ENCODE results near the gene SHH.

SHH gene

GRCh38 chr7:155811895-155812761 lies at the start of gene SHH:
SHH (minus strand) TSS chr7:155812463; CDS start chr7:155812122, 341 bp downstream.
- no peak for FAIRE-seq
- TF ChIP-seq POLR2A (IDR thresholded peaks at IDR 0.05; ENCODE audit: low read depth, low read length) = no peak
- no peak for DNase-seq (ENCODE audit: insufficient read length, low spot score)

GRCh38 chr7:155861480-155861868 lies 49.2 kb upstream of the SHH start:
- FAIRE-seq (no peak), DNase-seq (ENCODE audit: insufficient read length, low spot score) (no peak)
- no peak for TF ChIP-seq POLR2A (IDR thresholded peaks at IDR 0.05; ENCODE audit: low read depth, low read length)

- TF ChIP-seq POLR2A (IDR thresholded peaks at IDR 0.05; ENCODE audit: low read depth, low read length) = no peak
- DNase-seq (ENCODE audit: insufficient read length, low spot score) (peak; percentile 33), FAIRE-seq (no peak)
Measured at GRCh38 chr7:155860840-155861479, 48.7 kb upstream of the SHH start.

- no peak for TF ChIP-seq POLR2A (IDR thresholded peaks at IDR 0.05; ENCODE audit: low read depth, low read length)
- DNase-seq (ENCODE audit: insufficient read length, low spot score) (no peak), FAIRE-seq (no peak)
Measured at GRCh38 chr7:155860461-155860839, 48.2 kb upstream of the SHH start.

GRCh38 chr7:155858521-155859061 lies 46.3 kb upstream of the SHH start:
- DNase-seq (ENCODE audit: insufficient read length, low spot score) (peak; percentile 81), FAIRE-seq (peak; percentile 75)
- no peak for TF ChIP-seq POLR2A (IDR thresholded peaks at IDR 0.05; ENCODE audit: low read depth, low read length)

- FAIRE-seq = no peak
- TF ChIP-seq POLR2A (IDR thresholded peaks at IDR 0.05; ENCODE audit: low read depth, low read length) = no peak
- DNase-seq (ENCODE audit: insufficient read length, low spot score) = no peak
Measured at GRCh38 chr7:155857141-155857540, 44.9 kb upstream of the SHH start.

- no peak for FAIRE-seq
- no peak for TF ChIP-seq POLR2A (IDR thresholded peaks at IDR 0.05; ENCODE audit: low read depth, low read length)
- DNase-seq (ENCODE audit: insufficient read length, low spot score) = no peak
Measured at GRCh38 chr7:155856656-155857055, 44.4 kb upstream of the SHH start.

- TF ChIP-seq POLR2A (IDR thresholded peaks at IDR 0.05; ENCODE audit: low read depth, low read length) = no peak
- DNase-seq (ENCODE audit: insufficient read length, low spot score) (no peak), FAIRE-seq (no peak)
Measured at GRCh38 chr7:155852426-155853301, 40.4 kb upstream of the SHH start.

GRCh38 chr7:155851892-155852291 lies 39.6 kb upstream of the SHH start:
- TF ChIP-seq POLR2A (IDR thresholded peaks at IDR 0.05; ENCODE audit: low read depth, low read length) = no peak
- DNase-seq (ENCODE audit: insufficient read length, low spot score) (no peak), FAIRE-seq (no peak)

- no peak for FAIRE-seq
- no peak for TF ChIP-seq POLR2A (IDR thresholded peaks at IDR 0.05; ENCODE audit: low read depth, low read length)
- DNase-seq (ENCODE audit: insufficient read length, low spot score) = no peak
Measured at GRCh38 chr7:155850766-155851678, 38.8 kb upstream of the SHH start.

- no peak for FAIRE-seq
- no peak for TF ChIP-seq POLR2A (IDR thresholded peaks at IDR 0.05; ENCODE audit: low read depth, low read length)
Measured at GRCh38 chr7:155850001-155850436, 37.8 kb upstream of the SHH start.

GRCh38 chr7:155848691-155849669 lies 36.7 kb upstream of the SHH start:
- no peak for FAIRE-seq
- TF ChIP-seq POLR2A (IDR thresholded peaks at IDR 0.05; ENCODE audit: low read depth, low read length) = no peak
- DNase-seq (ENCODE audit: insufficient read length, low spot score) = no peak

More at GRCh38 chr7:155850001-155850436, 37.8 kb upstream of the SHH start:
- DNase-seq (ENCODE audit: insufficient read length, low spot score) = no peak

Measured in H54 (cell line).